NB4 (cell line): Measurements from ENCODE around the gene SPEM1.

Experiments
- CTCF ChIP-seq: IDR thresholded peaks from one replicate; pipeline ENCODE4 v1.5.1; 2012; ENCODE audit warnings: low read depth, low read length
- MYC ChIP-seq: IDR thresholded peaks from 2 replicates; pipeline ENCODE4 v1.6.1; 2011; ENCODE audit warnings: low read depth, low read length
- POLR2A ChIP-seq: IDR thresholded peaks from 2 replicates; pipeline ENCODE4 v1.6.1; 2011; ENCODE audit warnings: mild to moderate bottlenecking; ENCODE audit not compliant: insufficient read length; ENCODE audit errors: extremely low read depth

GRCh38 chr17:7437950-7438614 lies 18.0 kb downstream of the SPEM1 start:
- no peak for TF ChIP-seq CTCF
- no peak for TF ChIP-seq POLR2A
- TF ChIP-seq MYC, result no peak
